Activated CD8-positive, alpha-beta T cell treated with anti-CD3 and anti-CD28 coated beads for 36 hours (primary cell): ENCODE data around the gene PLEK2. TPM values are rescaled to one million over a fixed set of nuclear protein-coding genes. Genes with fewer than 3 reads are reported as not detected.
A peak's percentile ranks its signal among the peaks of the same experiment; 100 is the strongest.

Experiments used
- ATAC-seq: fragments of 200-7000 bp; cut with Tn5 transposase; one replicate; pipeline ENCODE4 v1.10.0; 2021; ENCODE audit warnings: mild to moderate bottlenecking, moderate library complexity
- CTCF ChIA-PET: fragments of 350-600 bp; sonication (Branson Sonifier 250); formaldehyde crosslinking; loops from one replicate; lab custom pipeline; 2021; ENCODE audit warnings: antibody characterized with exemption; lab: Charles Lee
- POLR2A ChIA-PET: fragments of 350-600 bp; sonication (Branson Sonifier 250); formaldehyde crosslinking; loops from one replicate; lab custom pipeline; 2021; ENCODE audit warnings: antibody characterized with exemption; lab: Charles Lee
- DNase-seq: peaks from one replicate; pipeline ENCODE4 v3.0.0-alpha.2; 2020
- H3K27ac Mint-ChIP-seq: one replicate; pipeline ENCODE4 v1.8.0; 2021; ENCODE audit warnings: mild to moderate bottlenecking, mixed read lengths
- H3K27me3 Mint-ChIP-seq: one replicate; pipeline ENCODE4 v1.8.0; 2021; ENCODE audit warnings: mixed read lengths
- H3K36me3 Mint-ChIP-seq: one replicate; pipeline ENCODE4 v1.8.0; 2021; ENCODE audit warnings: low read depth, mixed read lengths
- H3K4me1 Mint-ChIP-seq: one replicate; pipeline ENCODE4 v1.8.0; 2021; ENCODE audit warnings: low read depth, mixed read lengths
- H3K4me3 Mint-ChIP-seq: one replicate; pipeline ENCODE4 v1.8.0; 2021; ENCODE audit warnings: mild to moderate bottlenecking, moderate library complexity, mixed read lengths
- H3K9me3 Mint-ChIP-seq: one replicate; pipeline ENCODE4 v1.8.0; 2021; ENCODE audit warnings: mixed read lengths
- CTCF ChIP-seq: fragments of 200-600 bp; IDR thresholded peaks from one replicate; pipeline ENCODE4 v1.8.0; 2022; ENCODE audit warnings: antibody characterized with exemption, mild to moderate bottlenecking
- intact Hi-C: fragments of 100-400 bp; cut with micrococcal nuclease; formaldehyde crosslinking; loops from one replicate; pipeline ENCODE4 v1.10.0; 2022
- total RNA-seq, 2 experiments: library from RNA; stranded (reverse); gene quantifications; one replicate each; pipeline ENCODE4 v1.2.3, GENCODE V29; 2021

The PLEK2 gene
- total RNA-seq, 2 experiments from 2014 or later, result 1.0 TPM; not detected in 1

- Mint-ChIP-seq H3K36me3 (no peaks in the 10 kb centered on the region), H3K9me3 (no peaks in the 10 kb centered on the region), H3K27me3 (peaks cover 14% of the 10 kb centered on the region), H3K4me3 (no peak overlapping the region), H3K27ac (no peak overlapping the region), H3K4me1 (no peaks in the 10 kb centered on the region)
- TF ChIP-seq CTCF, result no peak
- no peak for DNase-seq
- POLR2A ChIA-PET, result no interaction called here
- intact Hi-C loops, result loop anchor here (5.0 to 10.0 kb wide), 2 partner anchors 98 to 235 kb away; no protein-coding TSS in a partner anchor
- no peak for ATAC-seq
- CTCF ChIA-PET, result interaction anchor here (0.8 to 11.3 kb wide), 9 partner anchors 9 to 275 kb away, joined by 3 to 199 read pairs (median 19); no protein-coding TSS in a partner anchor
These were observed 17.7 kb upstream of the PLEK2 start for GRCh38 chr14:67429510-67430205.

- Mint-ChIP-seq H3K9me3 (no peaks in the 10 kb centered on the region), H3K36me3 (no peaks in the 10 kb centered on the region), H3K27ac (no peak overlapping the region), H3K4me1 (no peaks in the 10 kb centered on the region), H3K4me3 (no peak overlapping the region), H3K27me3 (peaks cover 17% of the 10 kb centered on the region)
- ChIA-PET CTCF (interaction anchor here (0.7 to 11.3 kb wide), 23 partner anchors 8 to 276 kb away, joined by 3 to 199 read pairs (median 14); partner anchors contain the start of genes PLEK2, PLEKHH1 and TMEM229B), POLR2A (interaction anchor here (1.3 to 1.4 kb wide), 2 partner anchors 103 to 144 kb away, joined by 3 read pairs; no protein-coding TSS in a partner anchor)
- DNase-seq (no peak), ATAC-seq (no peak)
- intact Hi-C loops, result loop anchor here (5.0 to 10.0 kb wide), 2 partner anchors 99 to 236 kb away; no protein-coding TSS in a partner anchor
- no peak for TF ChIP-seq CTCF
These were observed 16.6 kb upstream of the PLEK2 start for GRCh38 chr14:67428501-67429031.

GRCh38 chr14:67426983-67427606, 15.1 kb upstream of the PLEK2 start:
- peak; percentile 75 for TF ChIP-seq CTCF
- DNase-seq (peak; percentile 79), ATAC-seq (peak; percentile 97)
- intact Hi-C loops, result loop anchor here (1.0 to 10.0 kb wide), 3 partner anchors 100 to 238 kb away; no protein-coding TSS in a partner anchor
- CTCF ChIA-PET, result interaction anchor here (0.5 to 11.3 kb wide), 62 partner anchors 9 to 453 kb away, joined by 3 to 199 read pairs (median 6); partner anchors contain the start of genes ARG2, PLEK2, PLEKHH1 and RDH12
- H3K36me3 Mint-ChIP-seq, result no peaks in the 10 kb centered on the region
- no peaks in the 10 kb centered on the region for H3K9me3 Mint-ChIP-seq
- POLR2A ChIA-PET, result interaction anchor here (1.0 to 1.4 kb wide), 3 partner anchors 104 to 278 kb away, joined by 3 read pairs; no protein-coding TSS in a partner anchor
- H3K27me3 Mint-ChIP-seq, result peaks cover 20% of the 10 kb centered on the region
- H3K4me1 Mint-ChIP-seq, result no peaks in the 10 kb centered on the region
- no peak overlapping the region for H3K27ac Mint-ChIP-seq
- H3K4me3 Mint-ChIP-seq, result no peak overlapping the region

GRCh38 chr14:67426161-67426560, 14.2 kb upstream of the PLEK2 start:
- ATAC-seq (no peak), DNase-seq (no peak)
- ChIA-PET CTCF (interaction anchor here (1.3 to 11.3 kb wide), 25 partner anchors 10 to 277 kb away, joined by 3 to 199 read pairs (median 13); partner anchors contain the start of genes ARG2, PLEKHH1, RDH12 and TMEM229B), POLR2A (interaction anchor here (0.5 kb wide), 1 partner anchor 168 kb away, joined by 3 read pairs; no protein-coding TSS in a partner anchor)
- Mint-ChIP-seq H3K4me1 (no peaks in the 10 kb centered on the region), H3K27ac (no peak overlapping the region), H3K27me3 (peaks cover 20% of the 10 kb centered on the region), H3K4me3 (no peak overlapping the region), H3K9me3 (no peaks in the 10 kb centered on the region), H3K36me3 (no peaks in the 10 kb centered on the region)
- no peak for TF ChIP-seq CTCF
- intact Hi-C loops, result loop anchor here (5.0 to 10.0 kb wide), 2 partner anchors 101 to 239 kb away; no protein-coding TSS in a partner anchor
